PC-3 (cell line): ENCODE results near the gene LIMS2. TPM values are rescaled to one million over a fixed set of nuclear protein-coding genes. Genes with fewer than 3 reads are reported as not detected.

ENCODE experiments used
- ATAC-seq: fragments of 200-7000 bp; cut with Tn5 transposase; 2 replicates; pipeline ENCODE4 v1.9.1; 2020; ENCODE audit warnings: mild to moderate bottlenecking, moderate library complexity
- BruUV-seq: library from RNA; stranded (reverse); fragments of 400-500 nt; replicated peaks from 2 replicates; lab custom pipeline; 2021; lab: Mats Ljungman, UMichigan
- CTCF ChIA-PET: fragments of 300-600 bp; sonication (Branson Sonifier 250); formaldehyde crosslinking; loops from one replicate; lab custom pipeline; 2022; ENCODE audit warnings: antibody characterized with exemption; lab: Charles Lee
- POLR2A ChIA-PET: fragments of 300-600 bp; sonication (Branson Sonifier 250); formaldehyde crosslinking; loops from one replicate; lab custom pipeline; 2022; ENCODE audit warnings: antibody characterized with exemption; ENCODE audit not compliant: unreplicated experiment; lab: Charles Lee
- DNase-seq: peaks from one replicate; pipeline ENCODE4 v3.0.0-alpha.2; 2015
- H2AFZ ChIP-seq: fragments of 300-600 bp; sonication (generic); 2 replicates; pipeline ENCODE4 v1.6.0; 2016; ENCODE audit warnings: antibody characterized with exemption, low read length
- H3F3A ChIP-seq: fragments of 300-600 bp; sonication (generic); one replicate; pipeline ENCODE4 v1.6.0; 2017; ENCODE audit warnings: antibody characterized with exemption, low read length, control low read depth, mild to moderate bottlenecking; ENCODE audit not compliant: unreplicated experiment
- H3K27ac ChIP-seq: fragments of 300-600 bp; sonication (generic); 2 replicates; pipeline ENCODE4 v1.5.1; 2016; ENCODE audit warnings: mild to moderate bottlenecking, low read length
- H3K27me3 ChIP-seq: fragments of 300-600 bp; sonication (generic); 2 replicates; pipeline ENCODE4 v1.6.1; 2016; ENCODE audit warnings: low read length, mixed read lengths
- H3K36me3 ChIP-seq: fragments of 300-600 bp; sonication (generic); 2 replicates; pipeline ENCODE4 v1.6.1; 2016; ENCODE audit warnings: low read depth, mixed run types, low read length, mixed read lengths
- H3K4me1 ChIP-seq: fragments of 300-600 bp; sonication (generic); 2 replicates; pipeline ENCODE4 v1.5.1; 2016; ENCODE audit warnings: low read length; ENCODE audit not compliant: insufficient read depth
- H3K4me2 ChIP-seq: fragments of 300-600 bp; sonication (generic); 2 replicates; pipeline ENCODE4 v1.6.0; 2016; ENCODE audit warnings: low read length
- H3K4me3 ChIP-seq: fragments of 300-600 bp; sonication (generic); 2 replicates; pipeline ENCODE4 v1.5.1; 2016; ENCODE audit warnings: mild to moderate bottlenecking, low read length, mixed read lengths
- H3K79me2 ChIP-seq: fragments of 300-600 bp; sonication (generic); 2 replicates; pipeline ENCODE4 v1.6.1; 2017; ENCODE audit warnings: low read length, mixed read lengths
- H3K9ac ChIP-seq: fragments of 300-600 bp; sonication (generic); 2 replicates; pipeline ENCODE4 v1.6.0; 2016; ENCODE audit warnings: mild to moderate bottlenecking, low read length
- H3K9me2 ChIP-seq: fragments of 300-600 bp; sonication (generic); replicated peaks from 2 replicates; pipeline ENCODE4 v1.6.1; 2016; ENCODE audit warnings: mixed run types, low read length, mixed read lengths
- H3K9me3 ChIP-seq: fragments of 300-600 bp; sonication (generic); 2 replicates; pipeline ENCODE4 v1.6.1; 2016; ENCODE audit warnings: low read length, mixed read lengths
- H4K20me1 ChIP-seq: fragments of 300-600 bp; sonication (generic); 2 replicates; pipeline ENCODE4 v1.6.1; 2016; ENCODE audit warnings: low read length, mixed read lengths
- CTCF ChIP-seq: fragments of 300-600 bp; sonication (generic); conservative IDR thresholded peaks from 2 replicates; pipeline ENCODE4 v1.5.1; 2017; ENCODE audit warnings: antibody characterized with exemption, low read depth, mild to moderate bottlenecking, low read length
- EZH2 ChIP-seq: fragments of 300-600 bp; sonication (generic); IDR thresholded peaks from one replicate; pipeline ENCODE4 v1.6.1; 2017; ENCODE audit warnings: antibody characterized with exemption, mild to moderate bottlenecking, low read length; ENCODE audit not compliant: unreplicated experiment
- EZH2phosphoT487 ChIP-seq: fragments of 300-600 bp; sonication (generic); IDR thresholded peaks from 2 replicates; pipeline ENCODE4 v1.6.1; 2018; ENCODE audit warnings: mild to moderate bottlenecking, antibody characterized with exemption, low read length, borderline replicate concordance
- intact Hi-C: fragments of 100-400 bp; cut with micrococcal nuclease; formaldehyde crosslinking; loops from 2 replicates; pipeline ENCODE4 v1.9.0; 2023
- total RNA-seq: library from RNA; depleted of rRNA; stranded (reverse); fragments of >200 nt; gene quantifications from 2 replicates; pipeline ENCODE4 v1.2.3, GENCODE V29; 2014

Gene LIMS2
- total RNA-seq, 1 experiment from 2014 or later = 5.0 TPM

DNA sequence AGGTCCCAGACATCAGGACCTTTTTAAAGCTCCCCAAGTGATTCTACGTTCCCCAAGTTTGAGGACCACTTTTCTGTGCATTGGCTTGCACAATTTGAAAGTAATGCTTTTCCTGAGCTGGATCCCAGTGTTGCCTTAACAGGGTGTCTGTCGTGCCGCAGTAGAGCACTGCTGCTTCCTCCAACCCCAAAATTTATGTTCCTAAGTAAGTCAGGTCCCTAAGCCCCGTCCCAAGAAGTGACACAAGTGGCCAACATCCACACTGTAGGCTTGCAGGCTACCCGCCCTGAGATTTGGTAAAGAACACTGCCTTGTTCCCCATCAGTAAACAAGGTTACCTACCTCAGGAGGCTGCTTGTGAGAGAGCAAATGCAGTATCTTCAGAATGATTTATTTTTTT is 28.0 kb upstream of the LIMS2 start:
- ATAC-seq (no peak), DNase-seq (no peak)
- peak overlapping the region; percentile 73 for H3K4me3 ChIP-seq
- TF ChIP-seq CTCF = no peak
- no peak for TF ChIP-seq EZH2
- TF ChIP-seq EZH2phosphoT487 = no peak
- no peaks in the 10 kb centered on the region for H3K9me2 ChIP-seq
- intact Hi-C loops = no loop called here
- peak overlapping the region; percentile 95 for H3K4me2 ChIP-seq
- peaks cover 20% of the 10 kb centered on the region for H3K36me3 ChIP-seq
- H3K27ac ChIP-seq = no peak overlapping the region
- H3K27me3 ChIP-seq = no peaks in the 10 kb centered on the region
- H3K9me3 ChIP-seq = no peaks in the 10 kb centered on the region
- CTCF ChIA-PET = no interaction called here
- H3F3A ChIP-seq = no peaks in the 10 kb centered on the region
- POLR2A ChIA-PET = no interaction called here
- peaks cover 38% of the 10 kb centered on the region for H3K4me1 ChIP-seq
- H2AFZ ChIP-seq = no peak overlapping the region
- 0 out of 2 replicates have a peak overlapping the region, but pooled peaks have one; percentile 85 for H3K9ac ChIP-seq
- peaks cover 11% of the 10 kb centered on the region; the same call in 1 of the 2 replicates for H4K20me1 ChIP-seq
- H3K79me2 ChIP-seq = peaks cover 30% of the 10 kb centered on the region
- no TSS peak for BruUV-seq

GRCh38 chr2:127702395-127703009 is 27.2 kb upstream of the LIMS2 start:
- intact Hi-C loops = no loop called here
- H3K4me2 ChIP-seq = peak overlapping the region; percentile 95
- no peak for DNase-seq
- H3K9me2 ChIP-seq = no peaks in the 10 kb centered on the region
- H3K4me1 ChIP-seq = peaks cover 38% of the 10 kb centered on the region
- peaks cover 30% of the 10 kb centered on the region for H3K79me2 ChIP-seq
- TF ChIP-seq EZH2phosphoT487 = no peak
- no peak for TF ChIP-seq EZH2
- TF ChIP-seq CTCF = no peak
- H3K9me3 ChIP-seq = no peaks in the 10 kb centered on the region
- no peak for ATAC-seq
- peak overlapping the region; percentile 85 for H3K9ac ChIP-seq
- H3K27ac ChIP-seq = peak overlapping the region; percentile 95
- POLR2A ChIA-PET = no interaction called here
- no peaks in the 10 kb centered on the region for H3F3A ChIP-seq
- H3K4me3 ChIP-seq = peak overlapping the region; percentile 73
- CTCF ChIA-PET = no interaction called here
- peaks cover 11% of the 10 kb centered on the region; the same call in 1 of the 2 replicates for H4K20me1 ChIP-seq
- H2AFZ ChIP-seq = 0 out of 2 replicates have a peak overlapping the region, but pooled peaks have one; percentile 18
- no peaks in the 10 kb centered on the region for H3K27me3 ChIP-seq
- BruUV-seq = TSS peak; percentile 64
- H3K36me3 ChIP-seq = peaks cover 14% of the 10 kb centered on the region
